ENCODE data around the gene KLRC3. TPM values are rescaled to one million over a fixed set of nuclear protein-coding genes. Genes with fewer than 3 reads are reported as not detected.

KLRC3 gene
- total RNA-seq, 6 experiments from 2014 or later, result not detected

DNA sequence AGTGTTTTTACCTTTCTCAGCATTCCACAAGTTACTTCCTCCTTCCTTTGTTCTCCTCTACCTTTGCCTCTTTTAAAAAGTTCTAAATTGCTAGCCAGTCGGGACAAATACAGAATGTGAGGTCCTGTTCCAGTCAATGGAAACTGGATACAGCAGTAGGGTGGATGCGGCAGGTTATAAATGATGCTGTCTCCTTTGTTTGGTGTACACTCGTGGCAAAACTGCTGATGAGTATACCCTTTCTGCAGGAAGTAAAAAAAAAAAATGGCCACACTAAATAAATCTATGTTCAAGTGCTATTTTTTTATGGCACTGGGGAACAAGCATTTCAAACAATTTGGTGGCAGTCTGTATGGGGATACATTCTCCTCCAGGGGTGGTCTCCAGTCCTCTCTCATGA is 58.1 kb downstream of the KLRC3 start:
- ATAC-seq (no peak), DNase-seq (no peak)
- Histone ChIP-seq H3K27ac (no peak overlapping the region), H3K4me1 (peaks cover 0 to 5% (median 0%) of the 10 kb centered on the region in 4 donors), H3K36me3 (no peaks in the 10 kb centered on the region), H3K9me3 (no peaks in the 10 kb centered on the region), H3K4me3 (no peak overlapping the region), H3K27me3 (no peaks in the 10 kb centered on the region)
- WGBS (ENCODE audit: insufficient coverage, low coverage, low lambda C conversion rate, missing lambda C conversion rate), result 62% methylated on average over 3 of the region's 3 CpGs
- TF ChIP-seq, protein P1, sequence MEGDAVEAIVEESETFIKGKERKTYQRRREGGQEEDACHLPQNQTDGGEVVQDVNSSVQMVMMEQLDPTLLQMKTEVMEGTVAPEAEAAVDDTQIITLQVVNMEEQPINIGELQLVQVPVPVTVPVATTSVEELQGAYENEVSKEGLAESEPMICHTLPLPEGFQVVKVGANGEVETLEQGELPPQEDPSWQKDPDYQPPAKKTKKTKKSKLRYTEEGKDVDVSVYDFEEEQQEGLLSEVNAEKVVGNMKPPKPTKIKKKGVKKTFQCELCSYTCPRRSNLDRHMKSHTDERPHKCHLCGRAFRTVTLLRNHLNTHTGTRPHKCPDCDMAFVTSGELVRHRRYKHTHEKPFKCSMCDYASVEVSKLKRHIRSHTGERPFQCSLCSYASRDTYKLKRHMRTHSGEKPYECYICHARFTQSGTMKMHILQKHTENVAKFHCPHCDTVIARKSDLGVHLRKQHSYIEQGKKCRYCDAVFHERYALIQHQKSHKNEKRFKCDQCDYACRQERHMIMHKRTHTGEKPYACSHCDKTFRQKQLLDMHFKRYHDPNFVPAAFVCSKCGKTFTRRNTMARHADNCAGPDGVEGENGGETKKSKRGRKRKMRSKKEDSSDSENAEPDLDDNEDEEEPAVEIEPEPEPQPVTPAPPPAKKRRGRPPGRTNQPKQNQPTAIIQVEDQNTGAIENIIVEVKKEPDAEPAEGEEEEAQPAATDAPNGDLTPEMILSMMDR (IDR thresholded peaks at IDR 0.05), result no peak
- TF ChIP-seq POLR2A (IDR thresholded peaks at IDR 0.05), result no peak
- intact Hi-C loops (cut with DNase I), result no loop called here

Other genes starting within 250 kb of the KLRC3 start
- 1 to 10 TPM in 2 of 6 experiments, under 1 TPM in 2, not detected in 2; 0.23 to 3.9 (median 0.77) TPM for gene OLR1, start 248.5 kb downstream of the KLRC3 start, total RNA-seq
- under 1 TPM in 2 of 6 experiments, not detected in 4; 0.06 TPM for gene TMEM52B, start 241.6 kb downstream of the KLRC3 start, total RNA-seq
- gene GABARAPL1, start 207.7 kb downstream of the KLRC3 start, total RNA-seq, result 100 to 1,000 TPM in 1 of 6 experiments, 10 to 100 TPM in 5; 59.5 to 123 (median 83.4) TPM
- gene KLRD1, start 112.7 kb downstream of the KLRC3 start, total RNA-seq, result 1 to 10 TPM in 3 of 6 experiments, under 1 TPM in 3; 0.68 to 2.3 (median 1.1) TPM
- gene KLRK1, start 30.6 kb downstream of the KLRC3 start, total RNA-seq, result 1 to 10 TPM in 3 of 6 experiments, under 1 TPM in 3; 0.24 to 1.5 (median 1.0) TPM
- gene KLRC4, start 10.8 kb downstream of the KLRC3 start, total RNA-seq, result under 1 TPM in 1 of 6 experiments, not detected in 5; 0.39 TPM
- under 1 TPM in 4 of 6 experiments, not detected in 2; 0.31 to 0.68 (median 0.48) TPM for gene KLRC2, start 15.4 kb upstream of the KLRC3 start, total RNA-seq
- gene KLRC1, start 32.8 kb upstream of the KLRC3 start, total RNA-seq, result under 1 TPM in 4 of 6 experiments, not detected in 2; 0.20 to 0.61 (median 0.28) TPM
- gene EIF2S3B, start 85.3 kb upstream of the KLRC3 start, total RNA-seq, result 1 to 10 TPM in 1 of 6 experiments, under 1 TPM in 3, not detected in 2; 0.19 to 1.4 (median 0.24) TPM
- gene MAGOHB, start 193.0 kb upstream of the KLRC3 start, total RNA-seq, result 10 to 100 TPM in 1 of 6 experiments, 1 to 10 TPM in 5; 6.6 to 11.8 (median 9.6) TPM

All from right lobe of liver (tissue), 6 donors.